NCI-H524 (cell line): ENCODE measurements around the gene TBC1D14.

Experiments
- DNase-seq, 2 experiments: peaks; one replicate each; lab custom pipeline; 2025; lab: John Stamatoyannopoulos, UW

TBC1D14 gene

GRCh38 chr4:7023486-7023885 lies 113.9 kb downstream of the TBC1D14 start:
- no peak for DNase-seq

- no peak for DNase-seq
Measured at GRCh38 chr4:7023901-7024300, 114.3 kb downstream of the TBC1D14 start.

GRCh38 chr4:7024336-7024890 lies 114.8 kb downstream of the TBC1D14 start:
- no peak for DNase-seq

- DNase-seq, result no peak
Measured at GRCh38 chr4:7025040-7025602, 115.5 kb downstream of the TBC1D14 start.

- DNase-seq, result no peak
Measured at GRCh38 chr4:7026107-7026506, 116.5 kb downstream of the TBC1D14 start.

GRCh38 chr4:7027284-7027683 lies 117.7 kb downstream of the TBC1D14 start:
- DNase-seq, result no peak

GRCh38 chr4:7027913-7028312 lies 118.3 kb downstream of the TBC1D14 start:
- no peak for DNase-seq

- no peak for DNase-seq
Measured at GRCh38 chr4:7029212-7029611, 119.6 kb downstream of the TBC1D14 start.

GRCh38 chr4:7029921-7030320 lies 120.3 kb downstream of the TBC1D14 start:
- no peak for DNase-seq

GRCh38 chr4:7030856-7031255 lies 121.2 kb downstream of the TBC1D14 start:
- DNase-seq, result no peak

- no peak for DNase-seq
Measured at GRCh38 chr4:7031558-7032449, 122.2 kb downstream of the TBC1D14 start.

- DNase-seq, result no peak
Measured at GRCh38 chr4:7032596-7032995, 123.0 kb downstream of the TBC1D14 start.

- no peak for DNase-seq
Measured at GRCh38 chr4:7034262-7035081, 124.8 kb downstream of the TBC1D14 start.

GRCh38 chr4:7037425-7037824 lies 127.8 kb downstream of the TBC1D14 start:
- DNase-seq, result peak in 1 of 2 experiments; percentile 41

- DNase-seq, result no peak
Measured at GRCh38 chr4:7040765-7041164, 131.1 kb downstream of the TBC1D14 start.

- DNase-seq, result no peak
Measured at GRCh38 chr4:7041246-7041645, 131.6 kb downstream of the TBC1D14 start.

- peak; percentile 69 to 86 for DNase-seq
Measured at GRCh38 chr4:7041801-7042502, 132.3 kb downstream of the TBC1D14 start.

- peak; percentile 95 to 97 for DNase-seq
Measured at GRCh38 chr4:7042503-7043283, 133.1 kb downstream of the TBC1D14 start.

GRCh38 chr4:7043284-7044136 lies 133.9 kb downstream of the TBC1D14 start, which contains the start of gene TADA2B:
TSS of gene TADA2B (plus strand) at chr4:7043372. CDS start at chr4:7043580, 208 bp downstream.
- peak in 1 of 2 experiments; percentile 46 for DNase-seq
